Measurements from ENCODE around the gene MGMT.

DNA sequence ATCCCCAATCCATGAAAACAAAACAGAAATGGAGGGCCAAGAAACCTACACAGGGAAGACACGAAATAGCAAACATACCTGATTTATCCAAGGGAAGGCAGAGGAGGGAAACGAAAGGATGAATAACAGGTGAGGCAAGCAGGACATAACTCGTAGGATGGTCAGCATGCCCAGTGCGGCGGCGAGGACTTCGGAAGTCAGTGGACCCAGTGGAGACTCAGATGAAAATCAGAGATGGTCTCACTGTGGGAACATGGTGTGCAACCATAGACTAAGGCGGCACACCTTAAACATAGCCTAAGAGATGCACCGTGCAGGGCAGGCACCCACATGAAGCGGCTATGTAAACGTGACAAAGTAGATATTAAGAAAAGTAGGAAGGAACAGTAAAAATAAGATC is 157.5 kb downstream of the MGMT start:
- TF ChIP-seq, protein P1, sequence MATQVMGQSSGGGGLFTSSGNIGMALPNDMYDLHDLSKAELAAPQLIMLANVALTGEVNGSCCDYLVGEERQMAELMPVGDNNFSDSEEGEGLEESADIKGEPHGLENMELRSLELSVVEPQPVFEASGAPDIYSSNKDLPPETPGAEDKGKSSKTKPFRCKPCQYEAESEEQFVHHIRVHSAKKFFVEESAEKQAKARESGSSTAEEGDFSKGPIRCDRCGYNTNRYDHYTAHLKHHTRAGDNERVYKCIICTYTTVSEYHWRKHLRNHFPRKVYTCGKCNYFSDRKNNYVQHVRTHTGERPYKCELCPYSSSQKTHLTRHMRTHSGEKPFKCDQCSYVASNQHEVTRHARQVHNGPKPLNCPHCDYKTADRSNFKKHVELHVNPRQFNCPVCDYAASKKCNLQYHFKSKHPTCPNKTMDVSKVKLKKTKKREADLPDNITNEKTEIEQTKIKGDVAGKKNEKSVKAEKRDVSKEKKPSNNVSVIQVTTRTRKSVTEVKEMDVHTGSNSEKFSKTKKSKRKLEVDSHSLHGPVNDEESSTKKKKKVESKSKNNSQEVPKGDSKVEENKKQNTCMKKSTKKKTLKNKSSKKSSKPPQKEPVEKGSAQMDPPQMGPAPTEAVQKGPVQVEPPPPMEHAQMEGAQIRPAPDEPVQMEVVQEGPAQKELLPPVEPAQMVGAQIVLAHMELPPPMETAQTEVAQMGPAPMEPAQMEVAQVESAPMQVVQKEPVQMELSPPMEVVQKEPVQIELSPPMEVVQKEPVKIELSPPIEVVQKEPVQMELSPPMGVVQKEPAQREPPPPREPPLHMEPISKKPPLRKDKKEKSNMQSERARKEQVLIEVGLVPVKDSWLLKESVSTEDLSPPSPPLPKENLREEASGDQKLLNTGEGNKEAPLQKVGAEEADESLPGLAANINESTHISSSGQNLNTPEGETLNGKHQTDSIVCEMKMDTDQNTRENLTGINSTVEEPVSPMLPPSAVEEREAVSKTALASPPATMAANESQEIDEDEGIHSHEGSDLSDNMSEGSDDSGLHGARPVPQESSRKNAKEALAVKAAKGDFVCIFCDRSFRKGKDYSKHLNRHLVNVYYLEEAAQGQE (IDR thresholded peaks at IDR 0.05; ENCODE audit: low read depth): no peak
- TF ChIP-seq CTCF (IDR thresholded peaks at IDR 0.05 in 2 of 3, conservative IDR thresholded peaks at IDR 0.05 in 1 of 3; ENCODE audit: borderline replicate concordance in 1 of 3, insufficient read depth in 1 of 3, low read depth in 2 of 3, low read length in 2 of 3): no peak
- TF ChIP-seq POLR2AphosphoS5 (IDR thresholded peaks at IDR 0.05; ENCODE audit: low read depth, low read length): no peak
- TF ChIP-seq EZH2 (IDR thresholded peaks at IDR 0.05): no peak
- no peak for TF ChIP-seq POLR2A (IDR thresholded peaks at IDR 0.05; ENCODE audit: borderline replicate concordance, extremely low read depth, insufficient read depth, insufficient read length)
- TF ChIP-seq YY1 (IDR thresholded peaks at IDR 0.05; ENCODE audit: extremely low read depth, insufficient replicate concordance, low read depth, low read length): no peak
- no peak for TF ChIP-seq SP1 (IDR thresholded peaks at IDR 0.05; ENCODE audit: low read depth)
- no peak for TF ChIP-seq EZH2phosphoT487 (IDR thresholded peaks at IDR 0.05; ENCODE audit: borderline replicate concordance)
- TF ChIP-seq FOSL1 (IDR thresholded peaks at IDR 0.05; ENCODE audit: low read depth): no peak
